ENCODE data around the gene APOBEC3B. TPM values are rescaled to one million over a fixed set of nuclear protein-coding genes. Genes with fewer than 3 reads are reported as not detected.
"Not testable (repeated sequence)": the region's sequence is repeated elsewhere in the genome, so short reads cannot be mapped to it uniquely, and the experiment has no call there.

Gene APOBEC3B
- polyA plus RNA-seq, 3 donors: 0.22 to 1.4 (median 0.59) TPM

- not testable (repeated sequence) for H3K27ac ChIP-seq (ENCODE audit: low read depth, low read length)
- WGBS, 3 donors: 26 to 50% (median 42%) methylated on average over 8 to 11 of the region's 11 CpGs
Measured at GRCh38 chr22:38963291-38963738, 18.8 kb upstream of the APOBEC3B start.

GRCh38 chr22:38963872-38964271, 18.3 kb upstream of the APOBEC3B start:
- 26 to 72% (median 67%) methylated on average over 9 of the region's 9 CpGs for WGBS, 3 donors

DNA sequence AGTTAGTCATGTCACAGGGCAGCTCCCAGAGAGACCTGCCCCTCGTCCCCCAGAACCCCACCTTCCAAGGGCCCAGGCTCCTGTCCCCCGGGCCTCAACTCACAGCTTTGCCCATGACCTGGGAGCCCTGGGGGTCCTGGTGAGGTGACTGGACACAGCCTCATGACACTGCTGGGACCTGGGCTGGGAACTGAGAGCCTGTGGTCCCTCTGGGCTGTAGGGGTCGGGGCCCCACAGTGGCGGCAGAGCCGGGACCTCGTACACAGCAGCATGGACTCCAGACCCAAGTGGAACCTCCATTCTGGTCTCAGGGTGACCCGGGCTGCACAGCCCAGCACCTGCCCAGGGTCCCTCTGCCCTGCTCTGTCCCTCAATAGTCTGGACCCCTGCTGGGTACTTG, 17.8 kb upstream of the APOBEC3B start:
- 73 to 85% (median 85%) methylated on average over 7 of the region's 7 CpGs for WGBS, 3 donors
- H3K27ac ChIP-seq (ENCODE audit: low read depth, low read length): no peak overlapping the region

More at GRCh38 chr22:38963872-38964271, 18.3 kb upstream of the APOBEC3B start:
- no peak overlapping the region for H3K27ac ChIP-seq (ENCODE audit: low read depth, low read length)

DNA sequence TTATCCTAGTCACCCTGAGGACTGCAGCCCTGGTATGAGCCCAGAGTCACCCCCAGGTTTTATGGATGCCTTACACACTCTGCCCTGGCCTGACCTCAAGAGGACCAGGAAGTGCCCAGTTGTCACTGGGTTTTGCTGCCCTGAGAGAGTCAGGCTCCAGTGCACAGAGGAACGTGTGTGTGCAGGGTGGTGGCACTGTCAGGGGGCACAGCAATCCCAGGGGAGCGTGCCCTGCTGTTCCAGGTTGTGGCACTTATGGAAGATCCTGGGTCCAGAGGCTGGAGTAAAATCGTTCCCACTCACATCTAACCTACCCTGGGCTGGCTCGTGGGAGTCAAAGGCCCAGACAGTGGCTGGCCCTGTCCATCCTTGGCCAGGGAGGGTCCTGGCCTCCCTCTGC, 17.2 kb upstream of the APOBEC3B start:
- 74 to 81% (median 75%) methylated on average over 4 of the region's 4 CpGs for WGBS, 3 donors
- no peak overlapping the region for H3K27ac ChIP-seq (ENCODE audit: low read depth, low read length)

GRCh38 chr22:38965614-38966379, 16.4 kb upstream of the APOBEC3B start:
- no peak overlapping the region for H3K27ac ChIP-seq (ENCODE audit: low read depth, low read length)
- 82 to 86% (median 86%) methylated on average over 14 of the region's 14 CpGs for WGBS, 3 donors

GRCh38 chr22:38966380-38966702, 15.8 kb upstream of the APOBEC3B start:
- no peak overlapping the region for H3K27ac ChIP-seq (ENCODE audit: low read depth, low read length)
- 54 to 64% (median 59%) methylated on average over 5 of the region's 5 CpGs for WGBS, 3 donors

- no peak overlapping the region for H3K27ac ChIP-seq (ENCODE audit: low read depth, low read length)
- WGBS, 3 donors: 87 to 98% (median 89%) methylated on average over 7 of the region's 7 CpGs
Measured at GRCh38 chr22:38966942-38967341, 15.2 kb upstream of the APOBEC3B start.

DNA sequence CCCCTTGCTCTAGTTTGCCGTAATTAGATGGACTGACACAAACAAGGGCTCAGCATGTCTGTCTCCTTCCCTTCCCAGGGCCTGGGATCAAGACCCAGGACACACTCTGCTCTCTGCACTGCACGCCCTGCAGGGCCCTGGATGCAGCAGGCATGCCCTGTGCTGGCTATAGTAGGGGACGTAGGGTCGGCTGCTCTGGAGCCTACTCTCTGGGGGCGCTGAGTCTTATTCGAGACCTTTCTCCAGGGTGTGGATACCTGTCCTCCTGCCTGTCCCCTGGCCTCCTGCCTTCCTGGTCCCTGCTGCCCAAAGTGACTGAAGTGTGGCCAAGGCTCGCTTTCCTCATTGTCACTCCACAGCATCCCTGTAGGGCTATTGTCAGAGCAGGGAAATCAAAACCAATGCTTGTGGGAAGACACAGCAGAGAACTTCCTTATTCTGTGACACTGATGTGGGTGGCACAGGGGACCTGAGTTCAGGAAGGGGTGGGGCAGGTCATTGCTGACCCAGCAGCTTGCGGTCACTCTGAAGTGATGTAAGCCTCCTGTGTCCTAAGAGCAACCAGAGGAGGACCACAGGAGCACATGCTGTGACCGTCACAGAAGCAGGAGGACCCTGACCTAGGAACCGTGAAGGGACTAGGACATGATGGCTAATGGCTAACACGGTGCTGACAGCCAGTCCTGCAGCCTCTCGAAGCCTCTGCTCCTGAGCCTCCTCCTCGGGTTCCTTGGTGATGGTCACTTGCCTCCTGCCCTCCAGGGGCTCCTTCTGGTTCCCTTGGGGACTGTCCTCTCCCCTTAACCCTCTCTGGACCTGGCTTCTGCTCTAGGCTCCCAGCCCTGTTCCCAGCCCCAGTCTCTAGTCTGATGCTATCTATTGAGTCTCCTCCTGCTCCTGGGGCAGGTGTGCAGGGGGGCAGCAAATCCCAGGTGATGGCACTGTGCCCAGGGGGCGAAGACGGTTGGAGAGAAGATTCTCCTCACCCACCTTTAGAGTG, 14.4 kb upstream of the APOBEC3B start:
- WGBS, 3 donors: 59 to 84% (median 64%) methylated on average over 15 of the region's 15 CpGs
- H3K27ac ChIP-seq (ENCODE audit: low read depth, low read length): no peak overlapping the region

DNA sequence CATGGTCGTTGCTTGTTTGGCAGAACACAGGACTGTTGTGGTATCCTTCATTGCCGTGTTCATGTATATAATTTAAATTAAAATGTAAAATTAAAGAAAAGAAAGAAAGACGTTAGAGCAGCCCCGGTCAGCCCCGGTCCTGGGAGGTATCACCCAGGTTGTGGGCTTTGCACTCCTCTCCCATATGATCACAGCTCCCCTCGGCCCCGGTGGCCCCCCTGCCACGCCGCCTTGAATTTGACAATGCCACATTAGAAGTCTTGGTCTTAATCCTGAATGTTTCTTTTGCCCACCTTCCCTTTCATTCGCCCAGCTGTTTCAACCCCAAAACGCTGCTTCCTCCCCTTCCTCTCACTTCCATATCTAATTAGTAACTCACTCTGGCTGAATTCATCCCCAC, 13.3 kb upstream of the APOBEC3B start:
- H3K27ac ChIP-seq (ENCODE audit: low read depth, low read length): no peak overlapping the region
- WGBS, 3 donors: 79 to 92% (median 85%) methylated on average over 11 of the region's 11 CpGs

DNA sequence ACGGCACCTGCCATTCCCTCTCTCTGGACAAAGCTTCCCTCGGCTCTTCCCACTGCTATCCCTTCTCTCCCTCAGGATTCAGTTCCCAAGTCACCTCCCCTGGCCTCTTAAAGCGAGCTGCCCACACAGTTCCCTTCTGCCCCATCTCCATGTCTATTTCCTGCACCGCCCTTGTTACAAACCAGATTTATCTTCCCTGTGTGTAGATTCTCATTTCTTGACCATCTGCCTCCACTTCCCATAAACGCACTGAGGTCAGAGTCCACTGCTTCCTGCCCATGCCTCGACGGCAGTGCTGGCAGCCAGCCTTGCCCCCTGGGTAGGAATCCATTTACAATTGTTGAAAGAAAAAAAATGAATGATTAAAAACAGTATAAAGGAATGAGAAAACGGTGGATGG, 11.6 kb upstream of the APOBEC3B start:
- H3K27ac ChIP-seq (ENCODE audit: low read depth, low read length): no peak overlapping the region
- WGBS, 3 donors: 32 to 41% (median 36%) methylated on average over 8 of the region's 8 CpGs

DNA sequence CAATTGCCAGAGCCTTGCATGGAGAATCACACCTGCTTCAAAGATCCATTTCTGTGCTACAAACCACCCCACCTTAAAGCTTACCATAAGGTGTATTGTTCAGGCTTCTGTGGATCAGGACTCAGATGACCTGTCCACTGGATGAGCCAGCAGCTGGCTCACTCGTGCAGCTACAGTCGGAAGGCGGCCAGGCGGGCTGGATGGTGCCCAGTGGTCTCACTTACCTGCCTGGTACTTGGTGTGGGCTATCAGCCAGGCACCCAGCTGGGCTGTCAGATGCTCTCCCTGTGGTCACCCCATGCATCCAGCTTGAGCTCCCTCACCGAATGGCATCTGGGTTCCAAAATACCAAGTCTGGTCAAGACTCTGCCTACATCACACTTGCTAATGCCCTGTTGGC, 10.9 kb upstream of the APOBEC3B start:
- H3K27ac ChIP-seq (ENCODE audit: low read depth, low read length): no peak overlapping the region
- WGBS, 3 donors: 80 to 90% (median 85%) methylated on average over 5 of the region's 5 CpGs

- no peak overlapping the region for H3K27ac ChIP-seq (ENCODE audit: low read depth, low read length)
- 83 to 92% (median 85%) methylated on average over 3 of the region's 3 CpGs for WGBS, 3 donors
Measured at GRCh38 chr22:38971791-38972190, 10.4 kb upstream of the APOBEC3B start.

DNA sequence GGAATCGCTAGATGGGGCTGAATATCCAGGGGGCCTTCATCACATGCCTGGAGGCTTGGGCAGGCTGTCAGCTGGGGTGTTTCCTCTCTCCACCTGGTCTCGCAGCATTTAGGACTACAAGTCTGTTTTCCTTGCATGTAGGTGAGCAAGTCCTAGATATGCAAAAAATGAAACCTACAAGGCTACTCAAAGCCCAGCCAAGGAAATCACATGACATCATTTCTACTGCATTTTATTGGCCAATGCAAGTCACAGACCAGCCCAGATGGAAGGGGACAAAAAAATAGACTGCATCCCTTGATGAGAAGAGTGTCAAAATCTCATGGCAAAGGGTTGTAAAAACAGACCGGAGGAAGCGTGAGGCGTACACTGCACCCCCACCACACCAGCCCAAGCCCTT, 9.6 kb upstream of the APOBEC3B start:
- WGBS, 3 donors: 80 to 86% (median 86%) methylated on average over 5 of the region's 5 CpGs
- no peak overlapping the region for H3K27ac ChIP-seq (ENCODE audit: low read depth, low read length)

DNA sequence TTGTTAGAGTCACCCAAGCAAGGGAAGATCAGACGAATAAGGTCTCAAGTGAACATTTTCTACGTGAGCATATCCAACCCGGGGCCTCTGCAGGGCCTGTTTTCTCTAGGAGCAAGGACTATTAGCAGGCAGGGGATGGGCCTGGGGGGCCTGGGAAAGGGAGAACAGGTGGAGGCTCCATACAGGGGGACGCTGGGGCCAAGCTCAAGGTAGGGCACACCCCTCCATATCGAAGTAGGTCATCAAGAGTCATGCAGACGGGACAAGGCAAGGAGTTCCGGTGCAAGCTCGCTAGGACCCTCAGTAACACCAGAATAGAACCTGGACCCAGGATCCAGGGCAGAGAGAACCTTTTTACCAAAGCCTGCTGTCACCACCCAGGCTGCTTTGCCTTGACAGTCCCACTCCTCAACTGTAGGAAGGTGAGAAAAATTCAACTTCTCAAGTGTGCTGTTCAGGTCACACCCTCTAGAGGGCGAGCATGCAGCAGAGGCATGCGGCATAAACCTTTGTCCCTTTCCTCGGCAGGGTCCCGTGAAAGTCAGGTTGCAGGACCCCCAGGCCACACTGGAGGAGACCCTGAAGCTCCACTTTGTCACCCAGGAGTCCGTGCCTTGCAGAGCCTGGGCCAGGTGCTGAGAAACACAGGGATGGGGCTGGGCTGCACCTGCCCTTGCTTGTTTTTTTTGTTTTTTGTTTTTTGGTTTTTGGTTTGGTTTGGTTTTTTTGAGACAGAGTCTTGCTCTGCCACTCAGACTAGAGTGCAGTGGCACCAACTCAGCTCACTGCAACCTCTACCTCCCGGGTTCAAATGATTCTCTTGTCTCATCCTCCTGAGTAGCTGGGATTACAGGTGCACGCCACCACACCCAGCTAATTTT, 8.6 kb upstream of the APOBEC3B start:
- WGBS, 3 donors: 46 to 48% (median 46%) methylated on average over 15 of the region's 15 CpGs
- H3K27ac ChIP-seq (ENCODE audit: low read depth, low read length): no peak overlapping the region

DNA sequence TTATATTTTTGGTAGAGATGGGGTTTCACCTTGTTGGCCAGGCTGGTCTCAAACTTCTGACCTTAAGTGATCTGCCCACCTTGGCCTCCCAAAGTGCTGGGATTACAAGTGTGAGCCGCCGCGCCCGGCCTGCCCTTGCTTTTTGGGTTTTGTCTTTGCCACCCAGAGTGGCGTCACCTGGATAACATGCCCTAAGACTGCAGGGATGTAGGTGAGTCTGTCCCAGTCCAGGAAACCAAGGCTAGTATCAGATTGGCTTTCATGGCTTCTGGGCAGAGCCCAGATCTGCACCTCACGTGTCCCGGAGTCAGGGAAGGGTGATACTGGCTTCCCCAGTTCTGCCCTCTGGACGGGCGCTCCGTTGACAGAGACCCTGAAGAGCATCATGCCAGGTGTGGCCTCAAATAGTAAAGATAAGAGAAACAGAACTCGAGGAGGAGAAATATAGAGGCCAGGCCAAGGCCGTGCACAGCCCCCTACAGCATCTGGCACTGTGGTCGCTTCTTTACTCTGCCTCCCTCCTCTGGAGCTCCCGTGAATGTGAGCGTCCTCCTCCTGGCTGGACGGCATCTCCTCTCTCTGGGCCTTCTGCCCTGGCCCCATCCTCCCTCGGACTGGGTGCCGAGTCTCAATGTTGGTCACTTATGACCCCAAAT, 7.8 kb upstream of the APOBEC3B start:
- 74 to 86% (median 79%) methylated on average over 18 of the region's 18 CpGs for WGBS, 3 donors
- no peak overlapping the region for H3K27ac ChIP-seq (ENCODE audit: low read depth, low read length)

GRCh38 chr22:38974826-38975175, 7.3 kb upstream of the APOBEC3B start:
- no peak overlapping the region for H3K27ac ChIP-seq (ENCODE audit: low read depth, low read length)
- 88 to 94% (median 89%) methylated on average over 7 of the region's 7 CpGs for WGBS, 3 donors

DNA sequence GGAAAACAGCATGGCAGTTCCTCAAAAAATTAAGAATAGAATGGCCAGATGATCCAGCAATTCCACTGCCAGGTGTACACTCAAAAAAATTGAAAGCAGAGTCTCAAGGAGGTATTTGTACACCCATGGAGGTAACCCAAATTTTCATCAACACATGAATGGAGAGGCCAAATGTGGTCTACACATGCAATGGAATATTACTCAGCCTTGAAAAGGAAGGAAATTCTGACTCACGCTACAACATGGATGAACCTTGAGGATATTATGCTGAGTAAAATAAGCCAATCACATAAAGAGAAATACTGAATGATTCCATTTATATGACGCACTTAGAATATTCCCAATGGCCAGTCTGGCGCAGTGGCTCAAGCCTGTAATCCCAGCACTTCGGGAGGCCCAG, 4.9 kb upstream of the APOBEC3B start:
- 86 to 97% (median 95%) methylated on average over 4 of the region's 4 CpGs for WGBS, 3 donors
- H3K27ac ChIP-seq (ENCODE audit: low read depth, low read length): not testable (repeated sequence)

- not testable (repeated sequence) for H3K27ac ChIP-seq (ENCODE audit: low read depth, low read length)
- WGBS, 3 donors: 46 to 75% (median 73%) methylated on average over 10 of the region's 10 CpGs
Measured at GRCh38 chr22:38980587-38980986, 1.6 kb upstream of the APOBEC3B start.

Measured in adipose tissue (tissue), 3 donors.